Mesenchymal stem cell (in vitro differentiated cells and primary cell): Measurements from ENCODE around the gene GNG2.
A peak's percentile ranks its signal among the peaks of the same experiment; 100 is the strongest.

Source experiments
- DNase-seq: peaks from one replicate; pipeline ENCODE4 v3.0.0-alpha.2; 2013
- H2AFZ ChIP-seq: one replicate; pipeline ENCODE4 v1.6.1; 2013; ENCODE audit warnings: low read depth, mild to moderate bottlenecking, control low read depth, inconsistent platforms, low read length, moderate library complexity
- H2AK5ac ChIP-seq: 2 replicates; pipeline ENCODE4 v1.6.1; 2013; ENCODE audit warnings: low read length, moderate library complexity, mild to moderate bottlenecking, inconsistent platforms; ENCODE audit not compliant: severe bottlenecking
- H2BK120ac ChIP-seq: one replicate; pipeline ENCODE4 v1.6.1; 2013; ENCODE audit warnings: low read depth, mild to moderate bottlenecking, inconsistent platforms, low read length, moderate library complexity
- H2BK12ac ChIP-seq, 2 experiments: one replicate each; pipeline ENCODE4 v1.6.1; 2013; ENCODE audit warnings: inconsistent platforms in 2 of 2, low read length in 2 of 2, mild to moderate bottlenecking in 2 of 2, moderate library complexity in 2 of 2, control low read depth in 1 of 2
- H2BK15ac ChIP-seq: one replicate; pipeline ENCODE4 v1.6.1; 2013; ENCODE audit warnings: mild to moderate bottlenecking, low read depth, inconsistent platforms; ENCODE audit not compliant: poor library complexity, severe bottlenecking
- H2BK5ac ChIP-seq: 2 replicates; pipeline ENCODE4 v1.6.1; 2013; ENCODE audit warnings: low read depth, mild to moderate bottlenecking, low read length, control low read depth, inconsistent platforms; ENCODE audit not compliant: poor library complexity, severe bottlenecking
- H3K14ac ChIP-seq, 2 experiments: one replicate each; pipeline ENCODE4 v1.6.1; 2013; ENCODE audit warnings: inconsistent platforms in 2 of 2, low read length in 2 of 2, control low read depth in 1 of 2, mild to moderate bottlenecking in 1 of 2, moderate library complexity in 1 of 2
- H3K18ac ChIP-seq, 2 experiments: one replicate each; pipeline ENCODE4 v1.6.1; 2013; ENCODE audit warnings: inconsistent platforms in 2 of 2, low read length in 2 of 2, control low read depth in 1 of 2, low read depth in 1 of 2, mild to moderate bottlenecking in 1 of 2
- H3K23ac ChIP-seq, 2 experiments: one replicate each; pipeline ENCODE4 v1.6.1; 2013; ENCODE audit warnings: inconsistent platforms in 2 of 2, low read length in 2 of 2, mild to moderate bottlenecking in 2 of 2, moderate library complexity in 2 of 2, control low read depth in 1 of 2
- H3K27ac ChIP-seq: 2 replicates; pipeline ENCODE4 v1.5.1; 2013; ENCODE audit warnings: mild to moderate bottlenecking, moderate library complexity, low read length, control low read depth, inconsistent platforms; ENCODE audit not compliant: poor library complexity, severe bottlenecking
- H3K27me3 ChIP-seq, 2 experiments: 2 replicates each; pipeline versions ENCODE4 v1.6.1 to v1.7.0; 2013; ENCODE audit warnings: low read length in 2 of 2, mild to moderate bottlenecking in 2 of 2, moderate library complexity in 2 of 2, control low read depth in 1 of 2, inconsistent platforms in 1 of 2; ENCODE audit not compliant: control insufficient read depth in 1 of 2, insufficient read depth in 1 of 2
- H3K36me3 ChIP-seq, 2 experiments: 2 replicates each; pipeline versions ENCODE4 v1.6.1 to v1.7.0; 2013; ENCODE audit warnings: low read length in 2 of 2, control low read depth in 1 of 2, inconsistent platforms in 1 of 2, low read depth in 1 of 2, mild to moderate bottlenecking in 1 of 2; ENCODE audit not compliant: insufficient read depth in 2 of 2, control insufficient read depth in 1 of 2
- H3K4ac ChIP-seq, 2 experiments: one replicate each; pipeline ENCODE4 v1.6.1; 2013; ENCODE audit warnings: inconsistent platforms in 2 of 2, low read length in 2 of 2, mild to moderate bottlenecking in 2 of 2, moderate library complexity in 2 of 2, control low read depth in 1 of 2, low read depth in 1 of 2
- H3K4me1 ChIP-seq: 2 replicates; pipeline ENCODE4 v1.6.1; 2013; ENCODE audit warnings: low read depth, low read length, control low read depth; ENCODE audit not compliant: control insufficient read depth, insufficient read depth
- H3K4me2 ChIP-seq: 2 replicates; pipeline ENCODE4 v1.6.1; 2013; ENCODE audit warnings: low read length, mild to moderate bottlenecking, inconsistent platforms; ENCODE audit not compliant: poor library complexity, severe bottlenecking
- H3K4me3 ChIP-seq, 2 experiments: 2 replicates each; pipeline versions ENCODE4 v1.5.1 to v1.7.0; 2013; ENCODE audit warnings: low read length in 2 of 2, mild to moderate bottlenecking in 2 of 2, control low read depth in 1 of 2, low read depth in 1 of 2; ENCODE audit not compliant: insufficient read depth in 1 of 2
- H3K79me1 ChIP-seq: replicated peaks from 2 replicates; pipeline ENCODE4 v1.6.1; 2013; ENCODE audit warnings: mild to moderate bottlenecking, control low read depth, low read length, inconsistent platforms; ENCODE audit not compliant: poor library complexity, severe bottlenecking
- H3K9ac ChIP-seq: 2 replicates; pipeline ENCODE4 v1.7.0; 2013; ENCODE audit warnings: mild to moderate bottlenecking, low read length, moderate library complexity
- H3K9me3 ChIP-seq: 2 replicates; pipeline ENCODE4 v1.7.0; 2013; ENCODE audit warnings: mild to moderate bottlenecking, low read length; ENCODE audit not compliant: control insufficient read depth
- H4K8ac ChIP-seq: one replicate; pipeline ENCODE4 v1.6.1; 2013; ENCODE audit warnings: inconsistent platforms, mild to moderate bottlenecking, low read length, moderate library complexity
- H4K91ac ChIP-seq: one replicate; pipeline ENCODE4 v1.6.1; 2013; ENCODE audit warnings: mild to moderate bottlenecking, low read length, inconsistent platforms
- WGBS: methylation state at CpG from one replicate; pipeline ENCODE4 v1.1.7; 2013; ENCODE audit warnings: mixed read lengths; 5-methylcytosine and 5-hydroxymethylcytosine counted together

The GNG2 gene

DNA sequence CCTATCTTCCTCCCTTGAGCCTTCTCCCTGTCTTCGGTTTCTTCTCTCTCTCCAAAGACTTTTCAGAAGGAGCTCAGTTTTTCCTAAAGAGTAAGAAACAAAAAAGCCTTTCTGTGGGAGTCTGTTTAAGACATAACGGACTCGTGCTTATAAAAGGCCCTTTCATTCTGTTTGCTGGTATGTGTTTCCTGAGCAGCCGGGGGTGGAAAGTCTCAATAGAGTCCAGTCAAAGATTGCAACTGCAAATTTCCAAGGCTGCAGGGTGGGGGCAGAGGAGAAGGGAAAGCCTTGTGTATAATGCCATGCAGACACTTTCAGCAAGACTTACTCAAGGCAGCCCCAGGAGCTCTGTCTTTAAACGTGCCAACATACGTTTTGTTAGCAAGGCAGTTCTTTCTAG is 62.2 kb downstream of the GNG2 start:
- WGBS: 52% methylated on average over 5 of the region's 6 CpGs
- Histone ChIP-seq H3K4me3 (peak overlapping the region in 1 of 2 experiments; percentile 11), H3K27ac (no peak overlapping the region), H3K4ac (no peak overlapping the region), H3K18ac (peak overlapping the region in 1 of 2 experiments; percentile 49), H2AK5ac (no peak overlapping the region), H2AFZ (no peak overlapping the region), H2BK5ac (no peak overlapping the region), H3K36me3 (no peaks in the 10 kb centered on the region), H3K9me3 (no peaks in the 10 kb centered on the region), H3K14ac (no peak overlapping the region), H3K9ac (peak overlapping the region; percentile 31), H4K91ac (no peak overlapping the region), H4K8ac (no peak overlapping the region), H3K23ac (no peak overlapping the region), H2BK15ac (no peak overlapping the region), H3K79me1 (no peaks in the 10 kb centered on the region), H3K27me3 (no peaks in the 10 kb centered on the region), H2BK120ac (no peak overlapping the region), H3K4me2 (no peak overlapping the region), H3K4me1 (peaks cover 1% of the 10 kb centered on the region), H2BK12ac (no peak overlapping the region)
- peak; percentile 52 for DNase-seq

DNA sequence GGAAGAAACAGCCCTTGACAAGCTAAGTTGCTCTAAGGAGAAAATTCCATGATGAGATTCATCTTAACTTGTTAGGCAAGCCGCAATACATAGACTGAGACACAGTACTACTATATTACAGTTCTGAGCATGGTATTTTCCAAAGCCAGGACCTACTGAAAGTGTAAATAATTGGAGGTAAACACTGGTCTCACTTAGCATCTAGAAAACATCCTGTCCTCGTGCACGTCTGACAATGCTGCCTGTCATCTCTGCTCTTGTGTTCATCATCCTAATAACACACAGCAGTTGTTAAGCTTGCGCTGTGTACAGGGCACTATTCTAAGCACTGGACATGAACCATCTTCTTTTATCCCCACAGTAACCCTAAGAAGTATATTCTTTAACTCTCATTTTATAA is 64.2 kb downstream of the GNG2 start:
- no peak overlapping the region for H2AFZ ChIP-seq
- H3K4me1 ChIP-seq: peaks cover 1% of the 10 kb centered on the region
- H3K9ac ChIP-seq: no peak overlapping the region
- no peak overlapping the region for H2BK15ac ChIP-seq
- no peak overlapping the region for H3K4ac ChIP-seq
- WGBS: 57% methylated on average over 4 of the region's 4 CpGs
- H3K18ac ChIP-seq: no peak overlapping the region
- H3K23ac ChIP-seq: no peak overlapping the region
- no peak overlapping the region for H3K4me2 ChIP-seq
- H3K9me3 ChIP-seq: no peaks in the 10 kb centered on the region
- H2AK5ac ChIP-seq: no peak overlapping the region
- H3K14ac ChIP-seq: no peak overlapping the region
- DNase-seq: no peak
- H3K4me3 ChIP-seq: no peak overlapping the region
- H3K27me3 ChIP-seq: no peaks in the 10 kb centered on the region
- no peak overlapping the region for H2BK120ac ChIP-seq
- no peak overlapping the region for H2BK5ac ChIP-seq
- no peak overlapping the region for H3K27ac ChIP-seq
- no peak overlapping the region for H2BK12ac ChIP-seq
- H4K8ac ChIP-seq: no peak overlapping the region
- no peaks in the 10 kb centered on the region for H3K36me3 ChIP-seq
- no peak overlapping the region for H4K91ac ChIP-seq
- no peaks in the 10 kb centered on the region for H3K79me1 ChIP-seq

GRCh38 chr14:51925980-51926379 is 65.6 kb downstream of the GNG2 start:
- no peak for DNase-seq
- H2BK5ac ChIP-seq: no peak overlapping the region
- H3K27ac ChIP-seq: no peak overlapping the region
- no peak overlapping the region for H2BK120ac ChIP-seq
- no peak overlapping the region for H3K4me3 ChIP-seq
- no peak overlapping the region for H3K9ac ChIP-seq
- 100% methylated on average over 1 of the region's 2 CpGs for WGBS
- no peak overlapping the region for H4K8ac ChIP-seq
- H3K4me2 ChIP-seq: no peak overlapping the region
- H2AK5ac ChIP-seq: no peak overlapping the region
- peaks cover 1% of the 10 kb centered on the region for H3K4me1 ChIP-seq
- H3K36me3 ChIP-seq: no peaks in the 10 kb centered on the region
- no peak overlapping the region for H2AFZ ChIP-seq
- no peak overlapping the region for H3K4ac ChIP-seq
- H3K23ac ChIP-seq: no peak overlapping the region
- H4K91ac ChIP-seq: no peak overlapping the region
- no peaks in the 10 kb centered on the region for H3K9me3 ChIP-seq
- no peaks in the 10 kb centered on the region for H3K27me3 ChIP-seq
- no peak overlapping the region for H3K14ac ChIP-seq
- no peak overlapping the region for H3K18ac ChIP-seq
- no peak overlapping the region for H2BK12ac ChIP-seq
- H2BK15ac ChIP-seq: no peak overlapping the region
- no peaks in the 10 kb centered on the region for H3K79me1 ChIP-seq

GRCh38 chr14:51926449-51926848 is 66.0 kb downstream of the GNG2 start:
- H2BK5ac ChIP-seq: no peak overlapping the region
- H3K9ac ChIP-seq: no peak overlapping the region
- WGBS: 98% methylated on average over 7 of the region's 7 CpGs
- no peak overlapping the region for H3K4me2 ChIP-seq
- no peak for DNase-seq
- no peaks in the 10 kb centered on the region for H3K27me3 ChIP-seq
- no peaks in the 10 kb centered on the region for H3K36me3 ChIP-seq
- peaks cover 1% of the 10 kb centered on the region for H3K4me1 ChIP-seq
- no peak overlapping the region for H2BK12ac ChIP-seq
- H3K4me3 ChIP-seq: no peak overlapping the region
- no peak overlapping the region for H3K4ac ChIP-seq
- H2AFZ ChIP-seq: no peak overlapping the region
- H3K27ac ChIP-seq: no peak overlapping the region
- H4K91ac ChIP-seq: no peak overlapping the region
- no peak overlapping the region for H4K8ac ChIP-seq
- H3K23ac ChIP-seq: no peak overlapping the region
- H2BK120ac ChIP-seq: no peak overlapping the region
- H2BK15ac ChIP-seq: no peak overlapping the region
- no peak overlapping the region for H3K18ac ChIP-seq
- H3K79me1 ChIP-seq: no peaks in the 10 kb centered on the region
- no peaks in the 10 kb centered on the region for H3K9me3 ChIP-seq
- H3K14ac ChIP-seq: no peak overlapping the region
- no peak overlapping the region for H2AK5ac ChIP-seq
